Measurements from ENCODE around the gene PCDHB1.
"Not testable (repeated sequence)": the region's sequence is repeated elsewhere in the genome, so short reads cannot be mapped to it uniquely, and the experiment has no call there.

Gene PCDHB1

GRCh38 chr5:141082228-141082627 is 31.1 kb downstream of the PCDHB1 start:
- no peak for DNase-seq

GRCh38 chr5:141084487-141084989 is 33.4 kb downstream of the PCDHB1 start:
- DNase-seq: no peak

GRCh38 chr5:141094481-141095262 is 43.5 kb downstream of the PCDHB1 start, which contains the start of gene PCDHB2:
Gene PCDHB2 (plus strand): TSS chr5:141094615. CDS start chr5:141094791, 176 bp downstream.
- no peak for DNase-seq

GRCh38 chr5:141095263-141095641 is 44.1 kb downstream of the PCDHB1 start:
- no peak for DNase-seq

GRCh38 chr5:141096181-141096580 is 45.0 kb downstream of the PCDHB1 start:
- not testable (repeated sequence) for DNase-seq

- not testable (repeated sequence) for DNase-seq
These were observed 45.4 kb downstream of the PCDHB1 start for GRCh38 chr5:141096586-141096985.

GRCh38 chr5:141100243-141100805 is 49.1 kb downstream of the PCDHB1 start, which contains the start of gene PCDHB3:
Gene PCDHB3 (plus strand): TSS chr5:141100473. CDS start chr5:141100650, 177 bp downstream.
- DNase-seq: no peak

- DNase-seq: no peak
These were observed 49.9 kb downstream of the PCDHB1 start for GRCh38 chr5:141101059-141101458.

GRCh38 chr5:141102070-141102469 is 50.9 kb downstream of the PCDHB1 start:
- DNase-seq: not testable (repeated sequence)

GRCh38 chr5:141102471-141102870 is 51.3 kb downstream of the PCDHB1 start:
- not testable (repeated sequence) for DNase-seq

- DNase-seq: no peak
These were observed 54.2 kb downstream of the PCDHB1 start for GRCh38 chr5:141105350-141105749.

Measured in NCI-H1105 (cell line).